ENCODE measurements around the gene CHAC2. TPM values are rescaled to one million over a fixed set of nuclear protein-coding genes. Genes with fewer than 3 reads are reported as not detected.

CHAC2 gene
- total and polyA plus RNA-seq, 9 of the 15 experiments (the other 6 are each of a cell fraction or from before 2014, with no cell fraction given) = 9.8 to 35.6 (median 18.2) TPM

Other genes with a start within 250 kb of the CHAC2 start
- 11.9 and 13.6 TPM in 2 replicates for gene ASB3, start 19.1 kb downstream of the CHAC2 start, total RNA-seq (2014; rRNA removed)
- 20.2 and 23.6 TPM in 2 replicates for gene ASB3, start 19.1 kb downstream of the CHAC2 start, total RNA-seq (2014; rRNA removed; fragmentation: Illumina TruSeq; extraction: Trizol)
- 17.0 and 17.9 TPM in 2 replicates for gene ASB3, start 19.1 kb downstream of the CHAC2 start, total RNA-seq (2015; rRNA removed; fragmentation: Illumina TruSeq; extraction: Trizol)
- 17.0 and 18.9 TPM in 2 replicates for gene ASB3, start 19.1 kb downstream of the CHAC2 start, total RNA-seq (2021)
- 32.0 and 35.3 TPM in 2 replicates for gene ASB3, start 19.1 kb downstream of the CHAC2 start, polyA plus RNA-seq (2011; rRNA removed)
- 14.5 and 18.7 TPM in 2 replicates for gene ASB3, start 19.1 kb downstream of the CHAC2 start, polyA plus RNA-seq (2014; fragmentation: Illumina TruSeq; extraction: Trizol)
- gene ASB3, start 19.1 kb downstream of the CHAC2 start, polyA plus RNA-seq (2014; fragmentation: Nextera tagmentation; extraction: Ambion mirVana) = 10 to 100 TPM; 20.1 to 22.4 TPM
- gene ASB3, start 19.1 kb downstream of the CHAC2 start, polyA plus RNA-seq (2014; rRNA removed) = 16.3 and 16.7 TPM in 2 replicates
- 29.9 and 37.4 TPM in 2 replicates for gene ERLEC1, start 19.2 kb downstream of the CHAC2 start, total RNA-seq (2014; rRNA removed)
- gene ERLEC1, start 19.2 kb downstream of the CHAC2 start, total RNA-seq (2014; rRNA removed; fragmentation: Illumina TruSeq; extraction: Trizol) = 30.6 and 34.7 TPM in 2 replicates
- 26.8 and 27.4 TPM in 2 replicates for gene ERLEC1, start 19.2 kb downstream of the CHAC2 start, total RNA-seq (2015; rRNA removed; fragmentation: Illumina TruSeq; extraction: Trizol)
- 20.9 and 21.6 TPM in 2 replicates for gene ERLEC1, start 19.2 kb downstream of the CHAC2 start, total RNA-seq (2021)
- 31.9 and 41.6 TPM in 2 replicates for gene ERLEC1, start 19.2 kb downstream of the CHAC2 start, polyA plus RNA-seq (2011; rRNA removed)
- 35.0 and 35.6 TPM in 2 replicates for gene ERLEC1, start 19.2 kb downstream of the CHAC2 start, polyA plus RNA-seq (2014; fragmentation: Illumina TruSeq; extraction: Trizol)
- gene ERLEC1, start 19.2 kb downstream of the CHAC2 start, polyA plus RNA-seq (2014; fragmentation: Nextera tagmentation; extraction: Ambion mirVana) = 10 to 100 TPM; 12.0 to 13.8 TPM
- gene ERLEC1, start 19.2 kb downstream of the CHAC2 start, polyA plus RNA-seq (2014; rRNA removed) = 29.9 and 32.3 TPM in 2 replicates
- gene GPR75, start 92.2 kb downstream of the CHAC2 start, total RNA-seq (2014; rRNA removed) = 0.94 and 1.3 TPM in 2 replicates
- 2.5 and 2.9 TPM in 2 replicates for gene GPR75, start 92.2 kb downstream of the CHAC2 start, total RNA-seq (2014; rRNA removed; fragmentation: Illumina TruSeq; extraction: Trizol)
- 3.8 and 3.9 TPM in 2 replicates for gene GPR75, start 92.2 kb downstream of the CHAC2 start, total RNA-seq (2015; rRNA removed; fragmentation: Illumina TruSeq; extraction: Trizol)
- gene GPR75, start 92.2 kb downstream of the CHAC2 start, total RNA-seq (2021) = 2.2 and 2.3 TPM in 2 replicates
- gene GPR75, start 92.2 kb downstream of the CHAC2 start, polyA plus RNA-seq (2011; rRNA removed) = 3.3 and 3.8 TPM in 2 replicates
- gene GPR75, start 92.2 kb downstream of the CHAC2 start, polyA plus RNA-seq (2014; fragmentation: Illumina TruSeq; extraction: Trizol) = 2.5 and 3.1 TPM in 2 replicates
- under 1 TPM; 0.10 to 0.17 TPM for gene GPR75, start 92.2 kb downstream of the CHAC2 start, polyA plus RNA-seq (2014; fragmentation: Nextera tagmentation; extraction: Ambion mirVana)
- 1.5 and 2.4 TPM in 2 replicates for gene GPR75, start 92.2 kb downstream of the CHAC2 start, polyA plus RNA-seq (2014; rRNA removed)
- 33.5 and 37.7 TPM in 2 replicates for gene PSME4, start 203.2 kb downstream of the CHAC2 start, total RNA-seq (2014; rRNA removed)
- 57.3 and 62.1 TPM in 2 replicates for gene PSME4, start 203.2 kb downstream of the CHAC2 start, total RNA-seq (2014; rRNA removed; fragmentation: Illumina TruSeq; extraction: Trizol)
- 40.5 and 41.2 TPM in 2 replicates for gene PSME4, start 203.2 kb downstream of the CHAC2 start, total RNA-seq (2015; rRNA removed; fragmentation: Illumina TruSeq; extraction: Trizol)
- gene PSME4, start 203.2 kb downstream of the CHAC2 start, total RNA-seq (2021) = 67.4 and 74.0 TPM in 2 replicates
- 62.6 and 77.8 TPM in 2 replicates for gene PSME4, start 203.2 kb downstream of the CHAC2 start, polyA plus RNA-seq (2011; rRNA removed)
- 65.2 and 71.7 TPM in 2 replicates for gene PSME4, start 203.2 kb downstream of the CHAC2 start, polyA plus RNA-seq (2014; fragmentation: Illumina TruSeq; extraction: Trizol)
- gene PSME4, start 203.2 kb downstream of the CHAC2 start, polyA plus RNA-seq (2014; fragmentation: Nextera tagmentation; extraction: Ambion mirVana) = 10 to 100 TPM; 24.3 to 33.3 TPM
- 38.6 and 38.9 TPM in 2 replicates for gene PSME4, start 203.2 kb downstream of the CHAC2 start, polyA plus RNA-seq (2014; rRNA removed)

Measured in K562 (cell line).